HFF-Myc (cell line): ENCODE measurements around the gene PRR33.

Source experiments
- DNase-seq: peaks from one replicate; pipeline ENCODE4 v3.0.0-alpha.2; 2011; ENCODE audit warnings: low read depth; ENCODE audit errors: extremely low read depth
- H3K4me3 ChIP-seq: replicated peaks from 2 replicates; pipeline ENCODE4 v1.5.1; 2011; ENCODE audit warnings: low read depth, mild to moderate bottlenecking, control low read depth, low read length
- TF ChIP-seq, protein P1 (sequence below): IDR thresholded peaks from 2 replicates; pipeline ENCODE4 v1.5.1; 2012; ENCODE audit warnings: mild to moderate bottlenecking, low read depth, low read length, control low read depth; ENCODE audit errors: missing control alignments

PRR33 gene

DNA sequence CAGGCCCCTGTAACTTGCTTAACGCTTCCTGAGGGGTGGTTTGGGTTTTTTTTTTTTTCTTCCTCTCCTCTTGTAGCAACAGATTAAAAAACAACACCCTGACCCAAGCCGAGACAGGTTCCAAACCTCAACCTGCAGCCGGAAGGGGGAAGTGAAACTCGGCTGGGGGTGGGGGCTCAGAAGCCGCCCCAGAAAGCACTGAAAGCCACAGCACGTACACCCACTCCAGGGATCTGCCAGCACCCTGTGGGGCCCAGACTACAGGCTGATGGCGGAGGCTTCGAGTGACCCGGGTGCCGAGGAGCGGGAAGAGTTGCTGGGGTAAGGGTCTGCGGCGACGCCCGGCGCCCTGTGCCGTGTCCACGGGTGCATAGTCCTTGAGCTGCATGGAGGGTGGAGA is 38.8 kb downstream of the PRR33 start, which contains the start of gene LSP1:
LSP1 (plus strand) TSS at position 208 of the 400 bp plus-strand sequence; CDS start at position 269, 61 bp downstream.
- TF ChIP-seq, protein P1, sequence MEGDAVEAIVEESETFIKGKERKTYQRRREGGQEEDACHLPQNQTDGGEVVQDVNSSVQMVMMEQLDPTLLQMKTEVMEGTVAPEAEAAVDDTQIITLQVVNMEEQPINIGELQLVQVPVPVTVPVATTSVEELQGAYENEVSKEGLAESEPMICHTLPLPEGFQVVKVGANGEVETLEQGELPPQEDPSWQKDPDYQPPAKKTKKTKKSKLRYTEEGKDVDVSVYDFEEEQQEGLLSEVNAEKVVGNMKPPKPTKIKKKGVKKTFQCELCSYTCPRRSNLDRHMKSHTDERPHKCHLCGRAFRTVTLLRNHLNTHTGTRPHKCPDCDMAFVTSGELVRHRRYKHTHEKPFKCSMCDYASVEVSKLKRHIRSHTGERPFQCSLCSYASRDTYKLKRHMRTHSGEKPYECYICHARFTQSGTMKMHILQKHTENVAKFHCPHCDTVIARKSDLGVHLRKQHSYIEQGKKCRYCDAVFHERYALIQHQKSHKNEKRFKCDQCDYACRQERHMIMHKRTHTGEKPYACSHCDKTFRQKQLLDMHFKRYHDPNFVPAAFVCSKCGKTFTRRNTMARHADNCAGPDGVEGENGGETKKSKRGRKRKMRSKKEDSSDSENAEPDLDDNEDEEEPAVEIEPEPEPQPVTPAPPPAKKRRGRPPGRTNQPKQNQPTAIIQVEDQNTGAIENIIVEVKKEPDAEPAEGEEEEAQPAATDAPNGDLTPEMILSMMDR, result no peak
- no peak within 1 kb of the TSS for H3K4me3 ChIP-seq
- DNase-seq, result no peak

DNA sequence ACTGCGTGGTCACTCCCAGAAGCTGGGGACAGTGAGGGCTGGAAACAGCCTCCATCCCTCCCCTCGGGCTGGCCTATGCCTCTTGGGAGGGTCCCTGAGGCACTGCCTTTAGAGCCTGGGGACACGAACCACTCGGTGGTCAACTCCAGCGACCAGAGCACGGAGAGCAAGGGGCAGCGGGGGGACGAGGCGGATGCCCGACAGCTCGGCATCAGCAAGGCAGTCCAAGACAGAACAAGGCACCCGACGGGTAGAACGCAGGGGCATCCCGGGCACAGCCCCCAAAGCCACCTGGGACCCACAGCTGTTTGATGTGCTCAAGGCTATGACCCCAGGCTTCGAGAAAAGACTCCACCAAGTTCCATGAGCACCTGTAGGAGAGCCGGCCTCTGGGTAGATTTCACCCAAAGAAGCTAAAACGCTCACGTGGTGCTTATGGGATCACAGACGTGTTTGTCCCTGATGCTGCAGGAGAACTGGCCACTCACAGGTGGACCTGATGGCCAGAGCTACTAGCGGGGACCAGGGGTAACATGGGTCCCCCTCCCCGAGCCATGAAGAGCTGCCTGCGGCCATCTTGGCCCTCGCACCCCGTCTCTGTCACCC is 39.3 kb downstream of the PRR33 start:
- no peak overlapping the region for H3K4me3 ChIP-seq
- DNase-seq, result no peak
- TF ChIP-seq, protein P1, result no peak

DNA sequence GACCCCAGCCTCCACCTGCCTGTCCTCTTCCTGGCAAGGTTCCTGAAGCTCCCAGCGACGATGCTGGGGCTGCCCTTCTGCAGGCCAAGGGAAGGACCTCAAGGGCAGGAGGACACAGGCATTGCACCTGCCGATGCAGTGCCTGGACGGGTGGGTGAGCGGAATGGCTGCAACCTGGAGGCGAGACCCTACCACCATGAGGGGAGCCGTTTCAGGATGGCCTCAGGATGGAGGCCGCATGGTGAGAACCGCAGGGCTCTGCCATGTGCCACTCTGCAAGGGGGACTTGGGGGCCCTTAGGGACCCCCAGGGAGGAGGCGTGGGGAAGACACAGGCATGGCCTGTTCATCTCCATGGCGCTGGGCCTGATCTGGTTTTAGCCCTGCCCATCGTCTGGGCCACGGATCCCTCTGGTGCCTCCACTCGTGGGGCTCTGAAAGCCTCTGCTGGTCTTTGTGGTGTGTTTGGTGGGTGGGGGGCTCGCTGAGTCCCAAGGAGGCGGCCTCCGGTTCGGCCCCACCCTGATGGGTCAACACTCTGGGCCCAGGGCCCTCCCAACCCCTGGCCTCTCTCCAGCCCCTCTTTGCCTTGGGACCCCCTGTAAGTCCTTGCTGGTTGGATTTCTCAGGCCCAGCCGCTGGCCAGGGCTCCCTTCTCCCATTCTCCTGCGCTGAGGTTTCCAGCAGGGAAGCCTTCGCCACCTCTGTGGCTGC is 40.1 kb downstream of the PRR33 start:
- TF ChIP-seq, protein P1, result no peak
- no peak for DNase-seq
- H3K4me3 ChIP-seq, result no peak overlapping the region

GRCh38 chr11:1848640-1849430 is 42.9 kb downstream of the PRR33 start:
- TF ChIP-seq, protein P1, result no peak
- DNase-seq, result no peak
- no peak overlapping the region for H3K4me3 ChIP-seq

- H3K4me3 ChIP-seq, result no peak overlapping the region
- DNase-seq, result no peak
- TF ChIP-seq, protein P1, result no peak
Measured at GRCh38 chr11:1847926-1848639, 43.6 kb downstream of the PRR33 start.

- no peak overlapping the region for H3K4me3 ChIP-seq
- DNase-seq, result no peak
- TF ChIP-seq, protein P1, result no peak
Measured at GRCh38 chr11:1847006-1847735, 44.5 kb downstream of the PRR33 start.
